GM10266 (cell line): ENCODE data around the gene THBS2.
"Not testable (repeated sequence)": the region's sequence is repeated elsewhere in the genome, so short reads cannot be mapped to it uniquely, and the experiment has no call there.

Experiments
- DNase-seq: peaks from one replicate; pipeline ENCODE4 v3.0.0; 2012; ENCODE audit errors: extremely low spot score
- TF ChIP-seq, protein P1 (sequence below): IDR thresholded peaks from 2 replicates; pipeline ENCODE4 v1.5.1; 2012; ENCODE audit warnings: mild to moderate bottlenecking, low read depth; ENCODE audit not compliant: control insufficient read depth, insufficient read depth; ENCODE audit errors: missing control alignments

The THBS2 gene

DNA sequence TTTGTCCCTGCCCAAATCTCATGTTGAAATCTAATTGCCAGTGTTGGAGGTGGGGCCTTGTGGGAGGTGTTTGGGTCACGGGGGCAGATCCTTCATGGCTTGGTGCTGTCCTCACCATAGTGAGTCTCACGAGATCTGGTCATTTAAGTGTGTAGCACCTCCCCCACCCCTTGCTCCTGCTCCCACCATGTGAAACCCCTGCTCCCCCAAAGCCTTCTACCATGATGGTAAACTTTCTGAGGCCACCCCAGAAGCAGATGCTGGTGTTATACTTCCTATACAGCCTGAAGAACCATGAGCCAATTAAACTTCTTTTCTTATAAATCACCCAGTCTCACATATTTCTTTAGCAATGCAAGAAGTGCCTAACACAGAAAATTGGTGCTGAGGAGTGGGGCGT lies 19.9 kb upstream of the THBS2 start:
- TF ChIP-seq, protein P1, sequence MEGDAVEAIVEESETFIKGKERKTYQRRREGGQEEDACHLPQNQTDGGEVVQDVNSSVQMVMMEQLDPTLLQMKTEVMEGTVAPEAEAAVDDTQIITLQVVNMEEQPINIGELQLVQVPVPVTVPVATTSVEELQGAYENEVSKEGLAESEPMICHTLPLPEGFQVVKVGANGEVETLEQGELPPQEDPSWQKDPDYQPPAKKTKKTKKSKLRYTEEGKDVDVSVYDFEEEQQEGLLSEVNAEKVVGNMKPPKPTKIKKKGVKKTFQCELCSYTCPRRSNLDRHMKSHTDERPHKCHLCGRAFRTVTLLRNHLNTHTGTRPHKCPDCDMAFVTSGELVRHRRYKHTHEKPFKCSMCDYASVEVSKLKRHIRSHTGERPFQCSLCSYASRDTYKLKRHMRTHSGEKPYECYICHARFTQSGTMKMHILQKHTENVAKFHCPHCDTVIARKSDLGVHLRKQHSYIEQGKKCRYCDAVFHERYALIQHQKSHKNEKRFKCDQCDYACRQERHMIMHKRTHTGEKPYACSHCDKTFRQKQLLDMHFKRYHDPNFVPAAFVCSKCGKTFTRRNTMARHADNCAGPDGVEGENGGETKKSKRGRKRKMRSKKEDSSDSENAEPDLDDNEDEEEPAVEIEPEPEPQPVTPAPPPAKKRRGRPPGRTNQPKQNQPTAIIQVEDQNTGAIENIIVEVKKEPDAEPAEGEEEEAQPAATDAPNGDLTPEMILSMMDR = no peak
- no peak for DNase-seq

DNA sequence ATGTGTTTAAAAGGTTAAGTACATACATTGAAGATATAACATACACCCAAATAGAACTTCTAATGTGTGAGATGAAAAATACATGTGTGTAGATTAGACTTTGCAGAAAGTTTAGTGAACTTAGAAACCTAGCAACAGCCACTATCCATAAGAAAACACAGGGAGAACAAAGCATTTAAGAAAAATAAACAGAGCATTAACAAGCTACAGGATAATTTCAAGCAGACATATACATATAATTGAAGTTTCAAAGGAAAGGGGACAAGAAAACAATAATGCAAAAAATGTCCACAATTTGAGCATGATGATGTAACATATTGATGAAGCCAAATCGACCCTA lies 18.2 kb upstream of the THBS2 start:
- TF ChIP-seq, protein P1 = no peak
- no peak for DNase-seq

DNA sequence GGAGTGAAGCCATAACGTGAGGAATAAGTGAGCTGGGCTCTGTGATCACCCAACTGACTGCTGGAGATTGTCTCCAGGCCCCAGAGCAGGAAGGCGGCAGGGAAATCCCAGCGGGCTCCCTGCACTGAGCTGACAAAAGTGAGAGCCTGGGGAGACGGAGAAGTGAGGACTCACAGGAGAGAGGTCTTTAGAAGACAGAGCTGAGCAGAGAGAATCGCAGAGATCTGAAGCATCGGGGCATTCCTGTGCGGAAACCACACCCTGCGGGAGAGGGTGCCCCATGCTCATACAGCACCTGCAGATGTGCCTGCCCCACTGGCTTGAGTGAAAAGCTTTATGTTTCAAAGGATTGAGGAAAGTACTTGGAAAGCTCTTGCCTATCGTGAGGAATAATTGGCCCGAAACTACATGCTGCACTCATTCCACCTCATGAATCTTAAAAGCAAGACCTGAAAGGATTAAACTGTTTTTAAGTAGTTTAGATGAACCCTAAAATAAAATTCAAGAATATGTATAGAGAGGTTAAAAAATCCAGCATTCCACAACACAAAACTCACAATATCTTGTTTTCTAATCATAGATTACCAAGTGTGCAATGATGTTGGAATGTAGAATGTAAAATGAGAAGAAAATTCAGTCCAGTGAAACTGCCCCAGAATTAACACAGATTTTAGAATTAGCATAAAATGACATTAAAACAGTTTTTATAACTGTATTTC lies 17.7 kb upstream of the THBS2 start:
- TF ChIP-seq, protein P1 = no peak
- DNase-seq = no peak

DNA sequence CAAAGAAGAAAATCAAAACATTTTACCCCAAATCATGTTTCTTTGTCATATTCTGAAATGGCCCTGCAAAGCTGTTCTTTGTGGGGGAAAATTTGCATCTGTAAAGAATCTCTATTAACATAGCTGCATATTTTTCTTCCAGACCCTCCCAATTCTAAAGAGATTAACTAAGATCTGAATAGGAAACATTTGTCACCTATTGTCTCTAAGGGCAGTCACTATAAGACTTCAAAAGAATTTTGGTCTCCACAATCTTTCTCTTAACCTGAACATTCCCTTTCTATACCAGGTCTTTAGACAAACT lies 16.4 kb upstream of the THBS2 start:
- DNase-seq = not testable (repeated sequence)

DNA sequence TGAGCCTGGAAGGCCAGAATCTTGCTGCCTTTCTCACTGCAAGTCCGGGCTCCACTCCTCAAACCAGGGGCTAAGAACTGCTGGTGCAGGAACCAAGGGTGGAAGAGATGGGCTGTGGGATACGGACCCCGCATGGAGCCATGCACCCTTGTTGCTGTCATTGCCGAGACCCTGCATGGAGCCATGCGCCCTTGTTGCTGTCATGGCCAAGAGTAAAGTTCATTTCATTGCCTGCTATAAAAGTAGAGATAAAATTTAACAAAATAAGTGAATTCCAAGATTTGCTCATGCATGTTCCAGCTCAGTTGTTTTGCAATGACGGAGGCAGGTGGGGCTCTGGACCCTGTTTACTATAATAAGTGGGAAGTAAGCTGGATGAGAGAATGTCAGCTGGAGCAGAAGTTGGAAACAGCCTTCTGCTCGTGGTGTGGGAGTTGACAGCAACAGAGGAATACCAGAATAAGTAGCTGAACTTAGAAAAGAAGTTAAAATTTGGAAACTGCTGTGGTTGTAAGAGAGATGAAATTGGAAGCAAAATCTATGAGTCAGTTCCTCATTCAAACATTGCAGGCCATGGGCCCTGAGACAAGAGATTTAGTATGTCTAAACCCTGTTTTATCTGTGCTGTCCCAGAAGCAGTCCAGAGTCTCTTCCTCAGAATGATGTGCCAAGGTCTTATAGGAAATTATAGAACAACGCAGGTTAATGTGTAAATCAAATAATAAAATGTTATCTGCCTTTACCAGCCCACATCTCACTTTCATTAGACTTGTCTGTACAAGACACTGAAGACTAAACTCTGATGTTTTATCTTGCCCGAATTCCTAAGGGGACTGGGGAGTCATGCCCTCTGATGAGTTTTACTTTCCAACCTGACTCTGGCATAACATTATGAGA lies 15.8 kb upstream of the THBS2 start:
- TF ChIP-seq, protein P1 = no peak
- DNase-seq = no peak

DNA sequence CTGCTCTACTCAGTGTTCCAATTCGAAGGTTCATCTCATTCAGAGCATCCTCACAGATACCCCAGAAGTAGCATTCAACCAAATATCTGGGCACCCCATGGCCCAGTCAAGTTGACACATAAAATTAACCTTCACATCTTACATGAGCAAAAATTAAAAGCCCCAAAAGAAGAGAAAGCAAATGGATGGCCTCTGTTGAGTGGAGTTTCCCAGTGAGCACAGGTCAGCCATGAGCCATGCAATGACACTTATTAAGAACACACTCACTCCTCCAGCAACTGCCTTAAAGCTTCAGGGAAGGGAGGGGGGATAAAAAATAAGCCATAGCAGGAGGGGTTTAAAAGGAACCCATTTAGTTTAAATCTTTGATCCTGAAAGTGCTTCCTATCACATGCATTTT lies 14.6 kb upstream of the THBS2 start:
- TF ChIP-seq, protein P1 = no peak

DNA sequence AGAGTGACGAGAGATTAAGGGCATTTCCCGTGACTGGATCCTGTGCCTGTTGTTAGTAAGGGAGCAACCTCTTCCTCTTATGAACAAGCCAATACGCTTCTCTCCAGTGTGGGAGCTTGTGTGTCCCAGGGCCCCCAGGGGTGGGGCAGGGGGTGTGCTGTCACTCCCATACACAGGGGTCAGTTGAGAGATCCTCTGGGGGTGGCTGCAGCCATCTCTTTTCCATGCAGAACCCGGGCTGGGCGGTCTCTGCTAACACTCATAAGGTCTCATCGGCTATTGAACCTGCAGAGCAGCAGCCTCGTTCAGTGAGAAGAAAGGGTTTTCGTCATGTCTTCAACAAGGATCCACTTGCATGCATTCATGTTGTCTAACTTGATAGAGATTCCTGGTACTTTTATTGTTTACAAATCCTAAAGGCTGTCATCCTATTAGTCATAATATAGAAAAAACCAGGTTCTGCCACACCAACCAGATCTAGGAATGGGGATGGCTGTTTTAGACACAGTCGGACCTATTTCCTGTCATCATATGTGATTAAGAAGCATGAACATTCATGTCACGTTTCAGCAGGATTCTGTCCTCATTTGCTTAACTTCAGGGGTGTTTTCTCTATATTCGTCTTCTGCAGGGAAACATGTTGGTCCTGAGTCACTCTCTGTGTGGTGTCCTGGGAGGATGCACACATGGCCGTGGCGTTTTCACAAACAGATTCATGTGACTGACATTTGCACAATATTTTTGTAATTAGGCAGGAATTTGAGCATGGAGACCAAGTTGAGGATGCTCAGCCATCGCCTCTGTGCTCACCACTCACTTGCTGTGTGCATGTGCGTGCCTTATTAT lies 13.3 kb upstream of the THBS2 start:
- TF ChIP-seq, protein P1 = no peak
- no peak for DNase-seq

More for the DNA sequence above, 14.6 kb upstream of the THBS2 start:
- DNase-seq = no peak
